ENCODE results near the gene FAM131B. TPM values are rescaled to one million over a fixed set of nuclear protein-coding genes. Genes with fewer than 3 reads are reported as not detected.

Gene FAM131B
- polyA plus RNA-seq, 1 donor (not counting 4 experiments of a cell fraction or from before 2014, with no cell fraction given) = 0.21 TPM

GRCh38 chr7:143320620-143321019, 41.9 kb downstream of the FAM131B start:
- dilution Hi-C loops (cut with MboI; ENCODE audit: extremely low pct_ligation_motif_present, low sequenced_read_pairs) = no loop called here
- Histone ChIP-seq H3K27ac (ENCODE audit: control insufficient read depth, insufficient read depth, low read length) (no peak overlapping the region), H3K27me3 (ENCODE audit: control insufficient read depth, extremely low read depth, insufficient read depth, low read length) (no peaks in the 10 kb centered on the region), H3K9me3 (ENCODE audit: control insufficient read depth, low read depth, low read length) (no peaks in the 10 kb centered on the region), H3K9ac (ENCODE audit: control insufficient read depth, extremely low read depth, insufficient read depth, low read length) (no peak overlapping the region), H3K79me2 (ENCODE audit: control insufficient read depth, insufficient read depth, low read length) (no peaks in the 10 kb centered on the region), H3K4me2 (ENCODE audit: control insufficient read depth, extremely low read depth, insufficient read depth, low read depth, low read length) (no peak overlapping the region), H2AFZ (ENCODE audit: control insufficient read depth, low read length) (no peak overlapping the region), H3K9me1 (ENCODE audit: control insufficient read depth, extremely low read depth, insufficient read depth, low read length) (no peaks in the 10 kb centered on the region), H4K20me1 (ENCODE audit: control insufficient read depth, extremely low read depth, insufficient read depth, low read length) (no peaks in the 10 kb centered on the region), H3K4me3 (ENCODE audit: control insufficient read depth in 2 of 3, extremely low read depth in 1 of 3, insufficient read depth in 2 of 3, low read depth in 1 of 3, low read length in 3 of 3) (no peak overlapping the region), H3K36me3 (ENCODE audit: control insufficient read depth in 2 of 2, extremely low read depth in 1 of 2, insufficient read depth in 2 of 2, low read length in 2 of 2) (no peaks in the 10 kb centered on the region), H3K4me1 (ENCODE audit: control insufficient read depth, extremely low read depth, insufficient read depth, low read length) (peaks cover 13% of the 10 kb centered on the region)
- no peak for TF ChIP-seq EZH2 (IDR thresholded peaks at IDR 0.05; ENCODE audit: low read length)
- no peak for TF ChIP-seq CTCF (optimal IDR thresholded peaks at IDR 0.05 in 1 of 3, IDR thresholded peaks at IDR 0.05 in 1 of 3, conservative IDR thresholded peaks at IDR 0.05 in 1 of 3; ENCODE audit: extremely low read depth in 1 of 3, insufficient read depth in 2 of 3, low read length in 3 of 3)
- DNase-seq (ENCODE audit: low read depth, low spot score) (no peak), FAIRE-seq (no peak)

GRCh38 chr7:143318661-143319060, 43.9 kb downstream of the FAM131B start:
- no peaks in the 10 kb centered on the region for H3K36me3 ChIP-seq (ENCODE audit: control insufficient read depth in 2 of 2, extremely low read depth in 1 of 2, insufficient read depth in 2 of 2, low read length in 2 of 2)
- FAIRE-seq = peak; percentile 84
- H2AFZ ChIP-seq (ENCODE audit: control insufficient read depth, low read length) = no peak overlapping the region
- H3K4me1 ChIP-seq (ENCODE audit: control insufficient read depth, extremely low read depth, insufficient read depth, low read length) = peaks cover 13% of the 10 kb centered on the region
- TF ChIP-seq CTCF (optimal IDR thresholded peaks at IDR 0.05 in 1 of 3, IDR thresholded peaks at IDR 0.05 in 1 of 3, conservative IDR thresholded peaks at IDR 0.05 in 1 of 3; ENCODE audit: extremely low read depth in 1 of 3, insufficient read depth in 2 of 3, low read length in 3 of 3) = peak; percentile 23 to 59 (median 48)
- no peak for TF ChIP-seq EZH2 (IDR thresholded peaks at IDR 0.05; ENCODE audit: low read length)
- H3K4me3 ChIP-seq (ENCODE audit: control insufficient read depth in 2 of 3, extremely low read depth in 1 of 3, insufficient read depth in 2 of 3, low read depth in 1 of 3, low read length in 3 of 3) = no peak overlapping the region
- H3K9me1 ChIP-seq (ENCODE audit: control insufficient read depth, extremely low read depth, insufficient read depth, low read length) = no peaks in the 10 kb centered on the region
- no peaks in the 10 kb centered on the region for H3K79me2 ChIP-seq (ENCODE audit: control insufficient read depth, insufficient read depth, low read length)
- no peaks in the 10 kb centered on the region for H4K20me1 ChIP-seq (ENCODE audit: control insufficient read depth, extremely low read depth, insufficient read depth, low read length)
- dilution Hi-C loops (cut with MboI; ENCODE audit: extremely low pct_ligation_motif_present, low sequenced_read_pairs) = no loop called here
- no peaks in the 10 kb centered on the region for H3K9me3 ChIP-seq (ENCODE audit: control insufficient read depth, low read depth, low read length)
- no peak overlapping the region for H3K27ac ChIP-seq (ENCODE audit: control insufficient read depth, insufficient read depth, low read length)
- peak overlapping the region; percentile 27 for H3K4me2 ChIP-seq (ENCODE audit: control insufficient read depth, extremely low read depth, insufficient read depth, low read depth, low read length)
- DNase-seq (ENCODE audit: low read depth, low spot score) = peak; percentile 70
- no peaks in the 10 kb centered on the region for H3K27me3 ChIP-seq (ENCODE audit: control insufficient read depth, extremely low read depth, insufficient read depth, low read length)
- H3K9ac ChIP-seq (ENCODE audit: control insufficient read depth, extremely low read depth, insufficient read depth, low read length) = no peak overlapping the region
